IPS-20b (cell line): Measurements from ENCODE around the gene HMCN2.

Source experiments
- H3K27ac ChIP-seq: one replicate; pipeline ENCODE4 v1.5.1; 2013; ENCODE audit warnings: low read length
- H3K27me3 ChIP-seq: 2 replicates; pipeline ENCODE4 v1.6.1; 2013; ENCODE audit warnings: mild to moderate bottlenecking, low read length, inconsistent platforms; ENCODE audit not compliant: insufficient read depth
- H3K36me3 ChIP-seq: 2 replicates; pipeline ENCODE4 v1.6.1; 2013; ENCODE audit warnings: low read depth, mild to moderate bottlenecking, inconsistent platforms, low read length, moderate library complexity; ENCODE audit not compliant: insufficient read depth
- H3K4me1 ChIP-seq: 2 replicates; pipeline ENCODE4 v1.6.1; 2013; ENCODE audit warnings: mild to moderate bottlenecking, control low read depth, inconsistent platforms, low read length, moderate library complexity; ENCODE audit not compliant: insufficient read depth
- H3K4me3 ChIP-seq: 2 replicates; pipeline ENCODE4 v1.5.1; 2013; ENCODE audit warnings: mild to moderate bottlenecking, low read length, inconsistent platforms
- H3K9ac ChIP-seq: 2 replicates; pipeline ENCODE4 v1.6.1; 2013; ENCODE audit warnings: low read depth, mild to moderate bottlenecking, inconsistent platforms, low read length, moderate library complexity
- H3K9me3 ChIP-seq: 2 replicates; pipeline ENCODE4 v1.6.1; 2013; ENCODE audit warnings: mild to moderate bottlenecking, low read depth, low read length, inconsistent platforms; ENCODE audit not compliant: insufficient read depth

The HMCN2 gene

GRCh38 chr9:130381660-130382059, 116.1 kb downstream of the HMCN2 start:
- no peak overlapping the region for H3K4me3 ChIP-seq
- H3K4me1 ChIP-seq: no peaks in the 10 kb centered on the region
- no peak overlapping the region for H3K9ac ChIP-seq
- no peaks in the 10 kb centered on the region for H3K36me3 ChIP-seq
- H3K27me3 ChIP-seq: no peaks in the 10 kb centered on the region
- H3K9me3 ChIP-seq: no peaks in the 10 kb centered on the region
- H3K27ac ChIP-seq: no peak overlapping the region

DNA sequence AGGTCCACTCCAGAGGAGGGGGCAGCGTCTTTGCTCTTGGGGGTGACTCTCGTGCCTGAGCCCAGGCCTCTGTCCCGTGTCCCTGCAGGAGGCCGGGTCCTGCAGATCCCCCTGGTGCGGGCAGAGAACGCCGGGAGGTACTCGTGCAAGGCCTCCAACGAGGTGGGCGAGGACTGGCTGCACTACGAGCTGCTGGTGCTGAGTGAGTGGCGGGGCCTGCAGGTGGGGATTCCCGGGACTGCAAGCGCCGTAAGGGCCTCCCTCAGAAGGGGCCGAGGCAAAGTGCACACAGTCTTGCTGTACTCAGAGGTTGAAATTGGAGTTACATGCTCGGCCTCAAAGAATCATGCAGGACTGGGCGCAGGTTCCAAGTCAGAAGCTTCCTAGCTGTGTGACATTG, 116.5 kb downstream of the HMCN2 start:
- Histone ChIP-seq H3K27ac (no peak overlapping the region), H3K9me3 (no peaks in the 10 kb centered on the region), H3K4me1 (no peaks in the 10 kb centered on the region), H3K4me3 (no peak overlapping the region), H3K9ac (no peak overlapping the region), H3K36me3 (no peaks in the 10 kb centered on the region), H3K27me3 (no peaks in the 10 kb centered on the region)

GRCh38 chr9:130382636-130383349, 117.2 kb downstream of the HMCN2 start:
- Histone ChIP-seq H3K36me3 (no peaks in the 10 kb centered on the region), H3K27me3 (no peaks in the 10 kb centered on the region), H3K4me1 (no peaks in the 10 kb centered on the region), H3K9ac (no peak overlapping the region), H3K9me3 (no peaks in the 10 kb centered on the region), H3K27ac (no peak overlapping the region), H3K4me3 (no peak overlapping the region)

DNA sequence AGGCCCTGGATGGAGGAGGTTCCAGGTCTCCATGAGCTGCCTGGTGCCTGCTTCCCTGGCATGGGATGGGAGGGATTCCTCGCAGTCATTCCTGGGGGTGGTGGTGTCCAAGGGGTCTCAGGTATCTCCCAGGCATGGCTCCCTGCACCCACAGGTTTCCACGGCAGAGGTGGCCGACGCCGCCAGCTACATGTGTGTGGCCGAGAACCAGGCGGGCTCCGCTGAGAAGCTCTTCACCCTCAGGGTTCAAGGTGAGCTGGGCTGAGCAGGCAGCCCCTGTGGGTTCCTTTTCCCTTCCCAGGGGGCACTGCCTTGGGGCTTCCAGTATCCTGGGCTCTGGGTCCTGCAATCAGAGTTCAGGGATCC, 117.8 kb downstream of the HMCN2 start:
- H3K9me3 ChIP-seq: no peaks in the 10 kb centered on the region
- H3K36me3 ChIP-seq: no peaks in the 10 kb centered on the region
- no peak overlapping the region for H3K9ac ChIP-seq
- H3K4me3 ChIP-seq: no peak overlapping the region
- H3K4me1 ChIP-seq: no peaks in the 10 kb centered on the region
- no peak overlapping the region for H3K27ac ChIP-seq
- H3K27me3 ChIP-seq: no peaks in the 10 kb centered on the region

- no peaks in the 10 kb centered on the region for H3K27me3 ChIP-seq
- H3K9ac ChIP-seq: no peak overlapping the region
- no peaks in the 10 kb centered on the region for H3K9me3 ChIP-seq
- no peaks in the 10 kb centered on the region for H3K36me3 ChIP-seq
- H3K4me3 ChIP-seq: no peak overlapping the region
- H3K4me1 ChIP-seq: no peaks in the 10 kb centered on the region
- no peak overlapping the region for H3K27ac ChIP-seq
Measured at GRCh38 chr9:130383979-130384676, 118.6 kb downstream of the HMCN2 start.

DNA sequence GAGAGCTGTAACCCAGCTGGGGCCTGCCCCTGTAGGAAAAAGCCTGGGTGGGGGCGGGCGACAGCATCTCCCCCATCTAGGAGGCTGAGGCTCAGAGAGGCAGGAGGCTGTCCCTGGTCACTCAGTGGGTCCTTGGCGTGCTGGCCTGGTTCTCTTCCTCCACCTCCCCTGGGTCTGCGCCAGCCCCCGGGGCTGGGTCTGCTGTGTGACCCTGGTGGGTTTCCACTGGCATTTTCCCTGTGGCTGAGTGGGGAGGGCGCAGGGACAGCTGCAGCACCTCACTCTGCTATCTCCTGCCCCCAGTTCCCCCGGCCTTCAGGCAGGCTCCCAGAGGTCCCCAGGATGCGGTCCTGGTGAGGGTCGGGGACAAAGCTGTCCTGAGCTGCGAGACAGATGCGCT, 119.7 kb downstream of the HMCN2 start:
- H3K4me1 ChIP-seq: no peaks in the 10 kb centered on the region; the same call in 1 of the 2 replicates
- H3K36me3 ChIP-seq: no peaks in the 10 kb centered on the region

DNA sequence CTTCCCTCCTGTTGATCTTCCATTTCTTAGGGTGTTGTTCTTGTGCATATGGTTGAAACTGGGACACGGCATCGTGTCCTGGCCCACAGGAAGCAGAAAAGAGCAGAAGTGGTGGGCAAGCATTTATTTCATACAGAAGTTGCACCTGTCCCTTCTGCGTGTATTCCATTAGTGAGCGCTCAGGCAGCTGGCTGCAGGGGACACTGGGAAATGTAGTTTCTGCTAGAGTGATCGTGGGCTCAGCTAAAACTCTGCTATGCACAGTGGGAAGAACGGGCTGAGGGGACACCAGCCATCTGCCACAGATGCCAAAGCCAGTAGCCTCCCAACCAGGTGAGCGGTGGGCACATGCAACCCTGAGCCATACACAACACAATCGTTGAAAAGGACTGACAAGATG, 121.8 kb downstream of the HMCN2 start:
- Histone ChIP-seq H3K9ac (no peak overlapping the region), H3K27me3 (no peaks in the 10 kb centered on the region), H3K27ac (no peak overlapping the region), H3K4me1 (no peaks in the 10 kb centered on the region; the same call in 1 of the 2 replicates), H3K4me3 (no peak overlapping the region), H3K9me3 (no peaks in the 10 kb centered on the region), H3K36me3 (no peaks in the 10 kb centered on the region)

More for the DNA sequence above, 119.7 kb downstream of the HMCN2 start:
- H3K27me3 ChIP-seq: no peaks in the 10 kb centered on the region
- H3K9me3 ChIP-seq: no peaks in the 10 kb centered on the region
- H3K9ac ChIP-seq: no peak overlapping the region
- no peak overlapping the region for H3K4me3 ChIP-seq
- no peak overlapping the region for H3K27ac ChIP-seq

- Histone ChIP-seq H3K4me3 (no peak overlapping the region), H3K36me3 (no peaks in the 10 kb centered on the region), H3K27ac (no peak overlapping the region), H3K9ac (no peak overlapping the region), H3K9me3 (no peaks in the 10 kb centered on the region), H3K27me3 (no peaks in the 10 kb centered on the region), H3K4me1 (no peaks in the 10 kb centered on the region; the same call in 1 of the 2 replicates)
Measured at GRCh38 chr9:130387905-130388304, 122.3 kb downstream of the HMCN2 start.

DNA sequence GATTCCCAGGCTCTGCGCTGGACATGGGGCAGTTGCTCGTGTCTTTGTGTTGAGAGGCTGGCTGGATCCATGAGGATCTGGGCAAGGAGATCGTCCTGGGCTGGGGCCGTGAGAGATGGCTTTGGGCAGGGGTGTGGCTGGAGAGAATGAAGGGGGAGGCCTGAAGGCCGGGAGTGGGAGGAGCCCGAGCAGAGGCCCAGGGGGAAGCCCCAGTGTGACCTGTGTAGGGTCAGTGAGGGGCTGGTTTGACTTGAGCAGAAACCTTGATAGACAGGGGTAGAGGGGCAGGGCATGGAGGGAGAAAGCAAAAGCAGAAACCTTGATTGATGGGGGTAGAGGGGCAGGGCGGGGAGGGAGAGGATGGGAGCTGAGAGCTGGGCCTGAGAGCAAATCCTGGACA, 124.8 kb downstream of the HMCN2 start:
- Histone ChIP-seq H3K36me3 (no peaks in the 10 kb centered on the region), H3K9ac (no peak overlapping the region), H3K27ac (peak overlapping the region; percentile 36), H3K4me1 (no peaks in the 10 kb centered on the region; the same call in 1 of the 2 replicates), H3K27me3 (no peaks in the 10 kb centered on the region), H3K9me3 (no peaks in the 10 kb centered on the region), H3K4me3 (no peak overlapping the region)

DNA sequence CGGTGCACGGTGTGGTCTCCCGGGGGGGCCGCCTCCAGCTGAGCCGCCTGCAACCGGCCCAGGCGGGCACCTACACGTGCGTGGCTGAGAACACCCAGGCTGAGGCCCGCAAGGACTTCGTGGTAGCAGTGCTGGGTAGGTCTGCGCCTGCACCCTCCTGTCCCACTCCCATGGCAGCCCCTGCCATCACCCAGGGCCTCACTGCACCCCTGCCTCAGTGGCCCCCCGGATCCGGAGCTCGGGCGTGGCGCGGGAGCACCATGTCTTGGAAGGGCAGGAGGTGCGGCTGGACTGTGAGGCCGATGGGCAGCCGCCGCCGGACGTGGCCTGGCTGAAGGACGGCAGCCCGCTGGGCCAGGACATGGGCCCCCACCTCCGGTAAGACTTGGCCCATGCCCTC, 125.4 kb downstream of the HMCN2 start:
- Histone ChIP-seq H3K9ac (no peak overlapping the region), H3K36me3 (no peaks in the 10 kb centered on the region), H3K27ac (no peak overlapping the region), H3K9me3 (no peaks in the 10 kb centered on the region), H3K4me1 (no peaks in the 10 kb centered on the region; the same call in 1 of the 2 replicates), H3K27me3 (no peaks in the 10 kb centered on the region), H3K4me3 (no peak overlapping the region)

- Histone ChIP-seq H3K27me3 (no peaks in the 10 kb centered on the region), H3K9ac (no peak overlapping the region), H3K27ac (no peak overlapping the region), H3K9me3 (no peaks in the 10 kb centered on the region), H3K4me1 (no peaks in the 10 kb centered on the region; the same call in 1 of the 2 replicates), H3K36me3 (no peaks in the 10 kb centered on the region), H3K4me3 (no peak overlapping the region)
Measured at GRCh38 chr9:130391866-130392265, 126.3 kb downstream of the HMCN2 start.

GRCh38 chr9:130393681-130394071, 128.1 kb downstream of the HMCN2 start:
- H3K9me3 ChIP-seq: no peaks in the 10 kb centered on the region
- no peak overlapping the region for H3K9ac ChIP-seq
- H3K27me3 ChIP-seq: no peaks in the 10 kb centered on the region
- no peaks in the 10 kb centered on the region for H3K36me3 ChIP-seq
- no peak overlapping the region for H3K4me3 ChIP-seq
- no peaks in the 10 kb centered on the region; the same call in 1 of the 2 replicates for H3K4me1 ChIP-seq
- no peak overlapping the region for H3K27ac ChIP-seq
